SK-N-SH (cell line): ENCODE measurements around the gene STK26.

Experiments
- MXI1 ChIP-seq: IDR thresholded peaks from 2 replicates; pipeline ENCODE4 v1.6.1; 2012; ENCODE audit warnings: mild to moderate bottlenecking, low read depth, low read length, improper control_type of control experiment
- NRF1 ChIP-seq: IDR thresholded peaks from 2 replicates; pipeline ENCODE4 v1.6.1; 2012; ENCODE audit warnings: low read depth, mild to moderate bottlenecking, low read length
- YY1 ChIP-seq: IDR thresholded peaks from 2 replicates; pipeline ENCODE4 v1.4.0; 2012; ENCODE audit warnings: low read depth, mild to moderate bottlenecking

GRCh38 chrX:131975851-131976250, 47.3 kb upstream of the STK26 start:
- TF ChIP-seq MXI1 (no peak), YY1 (no peak), NRF1 (no peak)
